COLO668 (cell line): ENCODE results near the gene GGCT.

Experiments used
- DNase-seq: peaks from one replicate; lab custom pipeline; 2025; ENCODE audit not compliant: unreplicated experiment; lab: John Stamatoyannopoulos, UW

GGCT gene

DNA sequence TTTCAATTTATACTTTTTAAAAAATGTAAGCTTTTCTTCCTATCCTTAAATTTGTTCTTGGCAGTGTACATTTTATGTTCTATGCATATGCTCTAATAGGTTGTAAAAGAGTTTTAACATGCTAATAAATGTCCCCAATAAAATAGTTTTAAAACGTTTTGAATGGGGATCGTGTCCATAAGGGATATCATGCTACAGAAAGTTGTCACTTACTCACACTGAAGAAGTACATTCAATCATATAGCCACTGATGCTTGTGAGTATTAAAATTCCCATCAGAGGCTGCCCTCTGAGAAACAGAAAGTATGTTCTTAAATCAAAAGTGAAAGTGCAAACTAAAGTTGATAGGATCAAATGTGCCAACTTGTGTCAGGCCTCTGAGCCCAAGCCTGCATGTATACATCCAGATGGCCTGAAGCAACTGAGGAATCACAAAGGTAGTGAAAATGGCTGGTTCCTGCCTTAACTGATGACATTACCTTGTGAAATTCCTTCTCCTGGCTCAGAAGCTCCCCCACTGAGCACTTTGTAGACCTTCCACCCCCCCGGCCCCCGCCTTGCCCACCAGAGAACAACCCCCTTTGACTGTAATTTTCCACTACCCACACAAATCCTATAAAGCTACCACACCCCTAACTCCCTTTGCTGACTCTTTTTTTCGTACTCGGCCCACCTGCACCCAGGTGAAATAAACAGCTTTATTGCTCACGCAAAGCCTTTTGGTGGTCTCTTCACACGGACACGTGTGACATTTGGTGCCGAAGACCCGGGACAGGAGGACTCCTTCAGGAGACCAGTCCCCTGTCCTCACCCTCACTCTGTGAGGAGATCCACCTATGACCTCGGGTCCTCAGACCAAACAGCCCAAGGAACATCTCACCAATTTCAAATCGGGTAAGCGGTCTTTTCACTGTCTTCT lies 25.2 kb downstream of the GGCT start:
- no peak for DNase-seq

DNA sequence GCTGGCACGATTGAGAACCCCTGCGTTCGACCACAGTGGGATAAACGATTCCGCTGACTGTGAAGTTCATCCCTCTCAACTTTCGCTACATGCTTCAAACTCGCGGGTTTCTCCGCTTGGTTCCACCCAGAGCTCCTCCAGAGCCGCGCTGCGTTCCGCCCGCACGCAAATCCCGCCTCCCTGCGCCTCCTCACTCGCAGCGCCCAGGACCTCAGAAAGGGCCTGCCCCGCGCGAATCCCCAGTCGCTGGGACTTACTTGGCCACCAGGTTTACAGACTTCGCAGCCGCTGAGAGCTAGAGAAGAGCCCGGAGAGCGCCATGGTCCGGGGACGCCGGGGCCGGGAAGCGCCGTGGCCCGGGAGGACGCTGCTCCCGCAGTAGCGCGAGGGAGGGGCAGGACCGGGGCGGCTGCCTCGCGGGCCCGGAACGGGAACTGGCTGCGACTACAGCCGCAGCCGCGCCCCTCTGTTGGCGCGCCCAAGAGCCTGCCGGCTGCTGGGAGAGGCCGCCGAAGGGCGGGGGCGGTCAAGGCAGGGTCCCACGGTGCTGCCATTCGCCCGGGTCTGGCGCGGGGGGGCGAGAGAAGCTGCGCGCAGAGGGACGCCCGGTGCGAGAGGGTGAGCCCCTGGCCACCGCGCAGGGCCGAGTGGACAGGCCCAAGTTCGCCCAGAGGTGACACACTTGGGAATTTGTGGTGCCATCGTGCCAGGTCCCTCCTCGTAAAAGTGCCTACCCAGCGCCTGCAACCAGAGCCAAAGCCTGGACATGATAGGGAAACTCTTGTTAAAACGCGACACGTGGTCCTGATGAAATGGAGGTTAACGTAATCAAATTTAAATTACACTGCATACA lies 26.1 kb downstream of the GGCT start, which contains the start of gene NOD1:
Gene NOD1, minus strand, starts transcription at position 436 of the 853 bp plus-strand sequence. CDS start 21,863 bp downstream, outside the sequence.
- DNase-seq: peak; percentile 94

GRCh38 chr7:30476459-30477145 lies 28.0 kb downstream of the GGCT start:
- DNase-seq: peak; percentile 86

GRCh38 chr7:30475580-30475979 lies 29.0 kb downstream of the GGCT start:
- DNase-seq: no peak

- DNase-seq: no peak
These were observed 29.7 kb downstream of the GGCT start for GRCh38 chr7:30474893-30475292.

GRCh38 chr7:30474485-30474884 lies 30.1 kb downstream of the GGCT start:
- DNase-seq: no peak

DNA sequence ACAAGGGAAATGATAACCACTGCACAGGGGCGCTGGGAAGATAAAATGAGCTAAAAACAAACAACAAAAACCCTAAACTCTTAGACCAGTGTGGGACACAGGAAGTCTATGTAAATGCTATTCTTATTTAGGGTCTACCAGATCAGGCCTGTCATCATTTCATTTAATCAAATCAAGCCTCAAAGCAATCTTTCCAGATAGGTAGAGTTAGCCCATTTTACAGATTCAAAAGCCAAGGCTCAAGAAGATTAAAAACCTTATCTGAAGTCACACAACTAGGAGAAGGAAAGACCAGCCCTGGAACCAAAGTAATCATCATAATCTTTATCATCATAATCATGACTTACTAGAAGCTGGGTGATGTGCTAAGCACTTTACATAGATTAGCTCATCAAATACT lies 30.7 kb downstream of the GGCT start:
- DNase-seq: no peak

GRCh38 chr7:30472784-30473775 lies 31.5 kb downstream of the GGCT start:
- DNase-seq: no peak

GRCh38 chr7:30472081-30472783 lies 32.4 kb downstream of the GGCT start:
- no peak for DNase-seq

- peak; percentile 62 for DNase-seq
These were observed 33.4 kb downstream of the GGCT start for GRCh38 chr7:30471205-30471604.

DNA sequence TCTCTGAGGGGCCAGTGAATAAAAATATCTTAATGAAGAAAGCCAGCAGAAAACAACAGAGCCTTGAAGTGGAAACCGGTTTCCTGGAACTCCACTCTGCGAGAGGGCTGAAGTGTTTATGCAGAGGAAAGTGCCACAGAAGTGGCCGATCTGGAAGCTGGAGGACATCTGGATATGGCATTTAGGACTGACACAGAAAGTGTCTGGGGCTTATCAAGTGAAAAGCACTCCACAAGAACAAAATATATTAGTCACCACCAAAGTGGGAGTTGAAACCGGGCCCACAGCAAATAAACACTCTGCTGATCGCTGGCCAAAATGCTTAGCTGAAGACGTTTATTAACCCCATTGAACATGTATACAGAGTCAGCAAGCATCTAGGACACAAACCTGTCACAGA lies 33.9 kb downstream of the GGCT start:
- peak; percentile 62 for DNase-seq

DNA sequence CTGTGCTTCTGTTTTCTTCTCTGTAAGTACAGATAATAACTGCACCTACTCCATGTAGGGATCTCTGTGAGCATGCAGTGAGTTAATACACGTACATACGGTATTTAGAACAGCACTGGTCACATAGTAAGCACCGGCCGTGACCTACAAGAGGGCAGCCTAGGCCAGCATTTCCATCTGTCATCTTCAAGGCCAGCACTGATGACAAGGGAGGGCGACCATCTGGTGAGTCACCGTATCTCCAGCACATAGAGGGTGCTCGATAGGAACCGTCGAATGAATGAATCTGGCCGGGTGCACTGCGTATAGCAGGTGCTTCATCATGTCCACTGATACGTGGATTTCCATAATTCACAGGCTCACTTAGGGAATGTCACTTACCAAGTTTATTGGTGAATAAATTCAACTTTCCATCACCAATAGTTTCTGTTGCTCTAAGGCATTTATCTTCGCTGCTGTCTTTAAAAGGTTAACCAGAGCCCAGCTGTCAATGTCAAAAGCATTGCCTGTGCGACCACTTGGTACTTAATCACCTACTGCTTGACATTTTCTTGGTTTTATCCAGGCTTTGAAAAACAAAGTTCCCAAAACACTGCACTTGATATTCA lies 34.4 kb downstream of the GGCT start:
- DNase-seq: peak; percentile 50

DNA sequence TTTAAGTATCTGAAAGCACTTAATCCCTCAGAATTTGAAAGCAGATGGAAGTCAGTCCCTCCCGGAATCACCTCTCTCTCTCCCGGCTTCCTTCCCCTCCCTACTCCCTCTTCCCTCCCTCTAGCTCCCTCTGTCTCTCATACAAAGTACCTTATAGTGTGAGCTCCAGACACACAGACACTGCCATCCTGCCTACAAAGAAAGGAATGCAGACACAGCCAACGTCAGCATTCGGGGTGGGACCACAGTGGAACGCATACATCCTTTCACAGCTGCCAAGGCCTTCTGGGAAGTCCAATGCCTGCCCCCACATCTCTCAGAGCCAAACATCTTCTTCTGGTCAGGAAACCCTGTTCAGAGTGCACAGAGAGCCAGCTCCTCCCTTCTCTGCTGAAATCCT lies 35.3 kb downstream of the GGCT start:
- no peak for DNase-seq

GRCh38 chr7:30468791-30469190 lies 35.8 kb downstream of the GGCT start:
- no peak for DNase-seq

- DNase-seq: no peak
These were observed 36.6 kb downstream of the GGCT start for GRCh38 chr7:30468041-30468440.

- no peak for DNase-seq
These were observed 37.4 kb downstream of the GGCT start for GRCh38 chr7:30467271-30467670.

DNA sequence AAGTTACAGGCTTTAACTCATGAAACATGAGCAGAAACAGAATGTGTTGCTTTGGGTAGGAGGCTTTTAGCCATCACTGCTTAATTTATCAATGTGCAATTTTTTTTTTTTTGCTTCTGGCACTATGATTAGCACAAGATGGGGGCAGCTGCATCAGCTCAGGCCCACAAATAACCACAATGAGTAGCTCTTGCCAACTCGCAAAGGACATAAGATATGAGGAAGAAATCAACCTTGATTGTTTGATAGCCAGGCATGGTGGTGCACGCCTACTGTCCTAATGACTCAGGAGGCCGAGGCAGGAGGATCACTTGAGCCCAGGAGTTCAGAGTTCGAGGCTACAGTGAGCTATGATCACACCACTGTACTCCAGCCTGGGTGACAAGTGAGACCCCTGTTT lies 38.4 kb downstream of the GGCT start:
- no peak for DNase-seq

DNA sequence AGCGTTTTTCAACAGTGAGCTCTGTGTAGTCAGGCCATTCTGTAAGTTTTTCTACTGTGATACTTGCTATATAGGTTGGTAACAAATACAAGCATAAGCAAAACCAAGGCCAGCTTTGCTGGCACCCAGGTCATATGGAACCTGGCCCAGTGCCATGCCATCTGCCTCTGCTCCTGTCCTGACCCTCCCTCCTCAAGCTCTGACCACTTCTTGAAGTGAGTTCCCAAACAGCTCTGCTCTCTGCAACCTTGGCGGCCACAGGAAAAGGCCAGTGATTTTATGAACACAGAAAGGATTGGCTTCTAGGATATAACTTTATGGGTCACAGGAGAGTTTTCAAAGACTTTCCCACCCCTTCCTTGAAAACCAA lies 38.8 kb downstream of the GGCT start:
- DNase-seq: no peak
